GM19463 (cell line): ENCODE data around the gene ENO4.

Experiments
- ATAC-seq: cut with Tn5 transposase; IDR thresholded peaks from one replicate; pipeline ENCODE4 v1.9.1; 2021; ENCODE audit warnings: mild to moderate bottlenecking, moderate library complexity; ENCODE audit not compliant: unreplicated experiment

ENO4 gene

GRCh38 chr10:116910910-116911309 is 61.6 kb downstream of the ENO4 start:
- no peak for ATAC-seq

- no peak for ATAC-seq
These were observed 62.9 kb downstream of the ENO4 start for GRCh38 chr10:116912162-116912561.

GRCh38 chr10:116913695-116914094 is 64.4 kb downstream of the ENO4 start:
- ATAC-seq: no peak

GRCh38 chr10:116915340-116915739 is 66.0 kb downstream of the ENO4 start:
- no peak for ATAC-seq

- ATAC-seq: no peak
These were observed 68.2 kb downstream of the ENO4 start for GRCh38 chr10:116917481-116917880.

GRCh38 chr10:116918583-116918982 is 69.3 kb downstream of the ENO4 start:
- ATAC-seq: no peak

GRCh38 chr10:116919164-116919563 is 69.9 kb downstream of the ENO4 start:
- no peak for ATAC-seq

GRCh38 chr10:116919706-116920105 is 70.4 kb downstream of the ENO4 start:
- ATAC-seq: no peak

GRCh38 chr10:116925056-116925455 is 75.8 kb downstream of the ENO4 start:
- no peak for ATAC-seq

GRCh38 chr10:116926426-116926825 is 77.1 kb downstream of the ENO4 start:
- ATAC-seq: no peak

- ATAC-seq: no peak
These were observed 82.5 kb downstream of the ENO4 start for GRCh38 chr10:116931806-116932205.
